Activated effector memory CD4-positive, alpha-beta T cell treated with anti-CD3 and anti-CD28 coated beads, Interleukin-2, amount 50 U/mL, for 16 hours (primary cell): ENCODE results near the gene OVCH1.

Source experiments
- DNase-seq: peaks from one replicate; pipeline ENCODE4 v3.0.0-alpha.2; 2020

OVCH1 gene, protein sequence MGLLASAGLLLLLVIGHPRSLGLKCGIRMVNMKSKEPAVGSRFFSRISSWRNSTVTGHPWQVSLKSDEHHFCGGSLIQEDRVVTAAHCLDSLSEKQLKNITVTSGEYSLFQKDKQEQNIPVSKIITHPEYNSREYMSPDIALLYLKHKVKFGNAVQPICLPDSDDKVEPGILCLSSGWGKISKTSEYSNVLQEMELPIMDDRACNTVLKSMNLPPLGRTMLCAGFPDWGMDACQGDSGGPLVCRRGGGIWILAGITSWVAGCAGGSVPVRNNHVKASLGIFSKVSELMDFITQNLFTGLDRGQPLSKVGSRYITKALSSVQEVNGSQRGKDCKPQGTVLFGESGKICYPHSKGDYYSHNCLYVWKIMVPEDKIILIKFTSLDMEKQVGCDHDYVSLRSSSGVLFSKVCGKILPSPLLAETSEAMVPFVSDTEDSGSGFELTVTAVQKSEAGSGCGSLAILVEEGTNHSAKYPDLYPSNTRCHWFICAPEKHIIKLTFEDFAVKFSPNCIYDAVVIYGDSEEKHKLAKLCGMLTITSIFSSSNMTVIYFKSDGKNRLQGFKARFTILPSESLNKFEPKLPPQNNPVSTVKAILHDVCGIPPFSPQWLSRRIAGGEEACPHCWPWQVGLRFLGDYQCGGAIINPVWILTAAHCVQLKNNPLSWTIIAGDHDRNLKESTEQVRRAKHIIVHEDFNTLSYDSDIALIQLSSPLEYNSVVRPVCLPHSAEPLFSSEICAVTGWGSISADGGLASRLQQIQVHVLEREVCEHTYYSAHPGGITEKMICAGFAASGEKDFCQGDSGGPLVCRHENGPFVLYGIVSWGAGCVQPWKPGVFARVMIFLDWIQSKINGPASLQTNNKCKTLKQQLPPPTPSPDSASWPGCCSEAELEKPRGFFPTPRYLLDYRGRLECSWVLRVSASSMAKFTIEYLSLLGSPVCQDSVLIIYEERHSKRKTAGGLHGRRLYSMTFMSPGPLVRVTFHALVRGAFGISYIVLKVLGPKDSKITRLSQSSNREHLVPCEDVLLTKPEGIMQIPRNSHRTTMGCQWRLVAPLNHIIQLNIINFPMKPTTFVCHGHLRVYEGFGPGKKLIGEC

DNA sequence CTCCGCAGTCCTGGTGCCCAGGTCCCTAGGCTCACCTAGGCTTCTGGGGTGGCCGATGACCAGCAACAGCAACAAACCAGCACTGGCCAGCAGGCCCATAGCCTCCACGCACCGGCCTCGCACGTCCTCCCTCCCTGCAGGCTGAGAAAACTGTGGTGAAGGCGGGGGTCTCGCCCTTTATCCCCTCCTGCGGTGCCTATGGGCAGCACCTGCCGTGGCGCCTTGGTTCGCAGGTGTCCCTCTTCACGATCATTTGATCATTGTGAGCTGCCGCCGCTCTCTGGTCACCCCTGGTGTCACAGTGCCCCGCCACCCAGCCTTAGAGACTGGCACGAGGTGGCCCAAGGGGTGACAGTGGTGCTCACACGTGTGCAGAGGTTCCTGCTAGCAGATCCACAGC lies at the start of gene OVCH1:
Gene OVCH1, minus strand, starts transcription at position 99 of the 400 bp plus-strand sequence. Its CDS starts 0 bp downstream, at position 99.
- DNase-seq, result no peak

DNA sequence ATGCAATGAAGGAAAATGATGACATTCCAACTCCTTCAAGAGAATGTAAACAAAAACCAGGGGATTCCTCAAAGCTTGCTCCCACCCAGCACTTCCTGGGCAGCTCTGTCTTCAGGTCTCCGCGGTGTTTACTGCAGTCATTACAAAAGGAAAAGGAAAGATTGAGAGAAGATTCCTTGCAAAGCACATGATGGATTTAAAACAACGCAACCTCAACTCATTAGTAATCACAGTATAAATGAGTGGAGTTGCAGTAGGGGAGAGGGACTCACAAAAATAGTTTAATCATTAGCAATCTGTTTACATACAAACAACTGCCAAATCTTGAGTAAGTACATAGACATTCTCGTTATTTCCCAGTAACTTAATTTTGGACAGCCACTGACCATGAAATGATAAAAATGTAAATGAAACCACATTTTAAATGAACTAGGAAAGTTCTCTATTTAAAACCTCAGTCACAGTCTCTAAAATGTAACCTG lies 49.7 kb upstream of the OVCH1 start:
- no peak for DNase-seq

DNA sequence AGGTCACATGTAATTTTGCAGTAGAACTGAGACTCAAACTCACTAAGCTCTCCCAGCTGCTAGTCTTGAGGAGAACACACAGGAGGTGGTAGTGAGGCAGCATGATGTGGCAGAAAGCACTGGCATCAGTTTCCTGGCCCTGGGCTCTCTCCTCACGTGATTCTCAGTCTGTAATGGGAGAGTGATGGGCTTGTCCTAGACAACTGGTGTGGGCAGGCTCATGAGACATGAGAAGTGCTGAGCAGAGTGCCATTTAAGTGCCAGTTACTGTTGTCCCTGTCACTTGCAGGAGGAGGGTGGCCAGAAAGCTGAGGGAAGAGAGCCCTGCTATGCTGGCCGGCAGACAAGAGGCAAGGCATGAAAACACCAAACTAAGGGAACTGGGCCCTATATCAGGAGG lies 48.5 kb upstream of the OVCH1 start:
- no peak for DNase-seq

DNA sequence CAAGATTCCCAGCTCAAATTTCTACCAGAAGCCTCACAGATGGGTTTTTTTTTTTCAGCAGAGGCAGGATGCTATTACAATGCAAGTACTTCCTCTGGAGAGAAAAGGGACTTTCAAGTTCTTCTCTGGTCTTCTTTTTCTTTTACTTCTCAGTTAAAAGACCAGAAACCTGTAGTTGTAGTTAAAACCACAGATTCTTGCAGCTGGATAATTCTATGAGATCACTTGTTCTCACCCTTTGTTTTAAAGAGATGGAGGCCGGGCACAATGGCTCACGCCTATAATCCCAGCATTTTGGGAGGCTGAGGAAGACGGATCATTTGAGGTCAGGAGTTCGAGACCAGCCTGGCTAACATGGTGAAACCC lies 47.6 kb upstream of the OVCH1 start:
- no peak for DNase-seq

DNA sequence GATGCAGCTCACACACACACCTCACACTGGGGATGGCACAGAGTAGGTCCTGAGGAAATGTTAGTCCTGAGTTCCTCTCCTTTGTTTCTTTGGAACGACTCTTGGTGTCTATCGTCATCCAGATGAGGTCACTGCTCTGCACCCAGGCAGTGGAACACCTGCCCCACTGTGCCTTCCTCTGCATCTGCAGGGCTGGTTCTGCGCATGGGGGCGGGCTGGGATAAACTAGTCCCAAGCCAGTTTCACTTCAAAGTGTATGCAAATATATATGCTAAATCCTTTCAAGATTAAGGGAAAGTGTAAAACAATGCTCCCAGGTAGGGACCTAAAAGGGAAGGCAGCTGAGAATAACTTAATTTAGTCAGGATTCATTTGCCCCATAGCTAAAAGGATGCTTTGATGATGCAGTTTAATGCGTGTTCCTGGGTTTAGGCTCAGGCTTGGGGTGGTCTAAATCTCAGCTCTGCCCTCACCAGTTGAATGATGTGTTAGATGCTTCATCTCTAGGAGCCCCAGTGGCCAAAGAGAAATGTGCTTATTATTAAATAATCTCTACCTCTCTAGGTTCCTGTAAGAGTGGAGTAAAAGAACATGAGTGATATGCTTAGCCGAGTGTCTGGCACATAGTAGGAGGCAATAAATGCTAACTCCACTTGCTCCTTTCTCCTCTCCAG lies 47.1 kb upstream of the OVCH1 start:
- no peak for DNase-seq

DNA sequence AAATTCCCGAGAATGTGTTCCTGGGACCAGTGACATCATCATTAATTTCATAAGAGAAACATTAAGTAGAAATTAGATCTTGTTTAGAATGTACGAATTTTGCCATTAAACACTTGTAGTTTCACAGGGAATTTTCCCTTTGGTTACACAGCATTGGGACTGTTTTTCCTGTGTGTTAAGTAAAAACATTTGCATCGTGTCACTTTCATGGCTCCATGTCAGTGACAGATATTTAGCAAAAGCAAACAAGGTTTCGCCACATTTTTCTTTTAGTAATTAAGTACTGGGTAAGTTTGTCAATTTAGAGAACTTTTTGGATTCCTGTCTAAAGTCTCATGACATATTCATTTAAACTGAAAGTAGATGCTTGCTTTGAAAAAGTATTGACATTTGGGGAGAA lies 45.5 kb upstream of the OVCH1 start:
- no peak for DNase-seq

DNA sequence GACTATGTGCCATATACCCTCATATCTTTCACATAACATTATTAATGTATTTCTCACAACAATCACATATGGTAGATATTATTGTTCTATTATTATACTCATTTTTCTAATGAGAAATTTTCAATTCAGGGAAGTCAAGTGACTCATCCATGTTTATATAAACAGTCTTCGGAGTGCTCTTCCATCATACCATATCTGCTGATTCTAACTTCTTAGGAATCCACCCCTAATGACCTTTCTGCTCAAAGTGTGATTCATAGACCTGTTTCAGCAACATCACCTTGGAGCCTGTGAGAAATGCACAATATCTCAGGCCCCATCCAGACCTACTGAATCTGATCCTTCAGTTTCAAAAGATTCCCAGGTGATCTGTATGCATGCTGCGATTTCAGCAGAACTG lies 39.8 kb upstream of the OVCH1 start:
- DNase-seq, result no peak

DNA sequence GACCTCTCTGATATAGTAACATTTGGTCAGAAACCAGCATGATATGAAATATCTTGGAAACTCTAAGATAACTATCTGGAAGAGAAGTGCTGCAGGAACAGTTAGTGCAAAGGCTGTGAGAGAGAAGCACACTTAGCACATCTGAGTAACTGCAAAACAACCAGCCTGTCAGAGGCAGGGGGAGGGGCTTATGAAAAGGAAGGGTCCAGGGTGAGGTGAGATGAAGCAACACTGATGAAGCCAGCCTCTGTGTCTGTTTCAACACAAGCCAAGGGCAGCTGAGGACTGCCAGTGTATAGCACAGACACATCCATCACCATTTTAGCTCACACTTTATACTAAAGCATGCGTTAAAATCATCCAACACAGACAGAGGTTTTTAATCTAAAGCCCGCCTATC lies 37.4 kb upstream of the OVCH1 start:
- no peak for DNase-seq

DNA sequence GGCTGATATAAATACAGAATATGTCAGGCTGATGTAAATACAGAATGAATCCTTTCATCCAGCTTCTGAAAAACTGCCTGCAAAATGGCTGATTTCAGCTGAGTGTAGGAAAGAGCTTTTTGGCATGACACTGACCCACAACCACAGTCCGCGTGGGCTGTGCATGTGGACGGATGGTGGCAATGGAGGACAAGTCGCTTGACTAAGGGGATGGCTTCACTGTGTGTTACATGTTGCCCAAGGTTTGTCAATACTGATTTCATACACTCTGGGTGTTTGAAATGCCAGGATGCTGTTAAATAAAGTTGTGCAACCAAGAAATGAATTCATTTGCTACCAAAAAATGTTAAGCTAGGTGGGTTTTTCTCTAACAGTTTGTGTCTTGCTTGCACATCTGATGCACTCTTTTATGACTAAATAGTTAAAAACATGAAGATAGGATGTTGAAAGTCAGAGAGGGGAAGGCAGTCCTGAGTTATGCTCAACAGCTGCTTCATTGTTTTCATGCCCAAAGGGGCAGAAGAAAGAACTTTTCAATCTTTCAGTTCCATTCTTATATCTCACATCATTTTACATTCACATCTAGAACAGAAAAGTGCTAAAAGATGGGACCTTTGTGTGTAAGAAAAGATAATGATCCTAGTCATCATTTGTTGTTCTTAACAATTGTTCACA lies 36.5 kb upstream of the OVCH1 start:
- no peak for DNase-seq

DNA sequence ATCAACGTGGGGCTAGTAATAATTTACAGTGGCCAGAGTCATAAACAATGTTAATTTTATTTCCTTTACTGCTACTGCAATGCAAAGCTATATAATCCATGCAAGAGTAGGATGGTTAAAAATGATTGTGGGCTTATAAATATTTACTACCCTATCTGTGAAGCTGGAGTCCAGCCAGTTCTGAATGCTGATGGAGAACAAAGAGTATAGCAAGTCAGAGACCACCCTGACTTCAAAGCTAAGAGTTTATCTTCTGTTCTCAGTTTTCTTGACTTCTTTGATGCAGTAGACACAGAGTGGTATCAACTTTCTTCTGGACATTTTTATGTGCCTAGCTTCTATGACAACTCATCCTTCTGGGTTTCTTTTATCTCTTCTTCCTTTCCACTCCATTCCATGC lies 34.0 kb upstream of the OVCH1 start:
- no peak for DNase-seq

DNA sequence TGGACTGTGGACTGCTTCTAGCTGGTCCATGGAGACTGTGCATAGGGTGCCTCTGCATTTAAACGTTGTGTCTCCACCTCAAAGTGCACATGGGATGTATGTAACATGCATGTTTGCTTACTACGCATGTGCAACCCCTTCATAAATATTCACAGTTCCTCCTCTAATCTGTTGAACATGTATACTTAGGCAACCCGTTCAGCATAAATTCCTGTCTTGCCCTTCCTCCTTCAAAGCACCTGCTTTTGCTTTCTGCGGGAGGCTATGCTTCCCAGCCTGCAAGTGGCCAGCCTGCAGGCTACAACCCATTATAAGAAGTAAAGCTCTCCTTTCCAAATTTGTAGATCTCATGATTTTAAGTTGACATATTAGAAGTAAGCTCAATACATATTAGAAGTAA lies 33.0 kb upstream of the OVCH1 start:
- DNase-seq, result no peak

DNA sequence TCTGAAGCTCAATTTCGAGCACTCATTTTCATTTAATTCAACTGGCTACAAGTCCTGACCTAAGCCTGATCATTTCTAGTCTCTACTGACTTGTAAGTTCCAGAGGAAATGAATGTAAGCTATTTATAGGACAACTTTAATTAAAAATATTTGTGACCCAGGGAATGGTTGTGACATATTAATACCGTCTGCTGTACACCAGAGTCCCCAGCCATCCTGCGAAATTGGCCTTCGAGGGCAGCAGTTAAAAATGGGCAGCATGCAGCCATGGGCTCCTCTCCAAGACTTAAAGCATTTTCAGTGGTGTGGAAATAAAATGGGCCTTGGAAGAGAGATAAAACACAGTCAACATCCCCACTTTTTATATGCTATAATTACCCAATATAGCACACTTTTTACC lies 30.7 kb upstream of the OVCH1 start:
- DNase-seq, result no peak

DNA sequence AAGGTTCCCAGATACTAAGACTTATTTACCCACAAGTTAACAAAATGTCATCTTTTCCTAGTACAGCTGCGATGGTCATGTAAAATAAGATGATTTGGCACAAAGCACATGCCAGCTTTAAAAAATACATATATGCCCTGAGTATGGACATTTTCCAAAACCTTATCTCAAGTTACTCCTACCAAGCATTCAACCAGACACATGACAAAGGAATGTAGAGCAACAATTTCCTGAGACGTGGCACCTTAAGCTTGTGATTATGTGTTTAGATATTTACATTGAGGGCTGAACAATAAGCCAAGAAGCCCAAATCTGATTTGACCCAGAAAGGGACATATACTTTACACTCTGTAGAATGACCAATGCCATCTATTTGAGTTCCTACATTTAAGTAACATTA lies 24.5 kb upstream of the OVCH1 start:
- DNase-seq, result no peak

DNA sequence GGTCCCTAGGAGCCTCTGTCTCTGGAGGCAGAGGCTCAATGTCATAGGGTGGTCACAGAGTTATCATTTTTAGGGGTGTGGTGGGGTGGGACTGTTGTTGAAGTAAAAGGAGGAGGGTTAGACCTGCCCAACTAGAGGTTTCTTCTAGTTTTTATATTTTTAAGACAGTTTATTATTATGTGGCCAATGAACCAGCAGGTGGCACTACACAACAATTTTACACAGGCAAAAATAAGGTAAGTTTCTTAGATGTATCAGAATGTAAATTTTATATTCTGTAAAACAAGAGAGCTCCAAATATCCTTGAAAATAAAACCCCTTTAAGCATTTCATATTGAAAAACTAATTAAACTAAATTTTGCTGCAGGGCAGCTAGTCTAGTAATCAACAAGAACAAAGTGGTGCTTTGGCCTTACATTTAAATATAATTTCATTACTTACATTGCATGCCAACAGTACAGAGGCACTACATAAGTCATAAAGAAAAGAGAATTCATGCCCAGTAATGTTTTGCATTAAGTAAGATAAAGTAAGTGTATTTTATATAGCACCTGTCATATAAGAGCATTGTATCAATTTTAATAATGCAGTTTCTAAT lies 22.2 kb upstream of the OVCH1 start:
- no peak for DNase-seq

DNA sequence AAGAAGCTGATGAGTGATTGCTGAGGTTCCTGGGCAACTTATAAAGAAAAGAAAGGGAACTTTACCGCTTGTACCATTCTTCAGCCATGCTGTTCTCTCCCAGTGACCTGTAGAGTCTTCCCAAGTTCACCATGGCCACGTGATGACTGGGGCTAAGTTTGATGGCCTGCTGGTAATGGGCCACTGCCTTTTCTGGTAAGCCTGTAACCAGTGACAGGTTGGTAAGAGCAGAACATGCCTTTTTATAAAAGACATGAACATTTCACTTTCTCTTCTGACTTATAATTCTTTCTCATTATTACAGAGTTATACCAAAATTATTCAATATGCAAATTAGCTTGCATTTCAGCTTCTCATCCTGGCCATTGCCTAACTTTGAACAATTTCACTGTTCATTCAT lies 20.9 kb upstream of the OVCH1 start:
- DNase-seq, result no peak

DNA sequence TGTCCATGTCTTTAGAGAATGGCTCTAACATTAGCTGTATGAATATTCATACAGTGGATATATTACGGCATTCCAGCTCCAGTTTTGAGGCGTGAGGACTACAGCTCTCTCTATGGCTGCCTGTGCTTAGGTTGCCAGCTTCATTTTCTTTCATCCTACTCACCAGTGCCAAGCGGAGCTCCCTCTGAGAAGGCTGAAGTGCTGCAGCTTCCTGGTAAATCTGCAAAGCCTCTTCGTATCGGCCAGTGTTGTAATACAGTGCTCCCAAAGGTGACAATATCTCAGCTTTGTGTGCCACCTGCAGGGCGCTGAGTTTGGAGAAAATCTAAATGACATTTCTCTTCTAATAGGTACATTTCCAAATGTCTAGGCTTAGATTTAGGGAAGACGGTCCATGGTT lies 19.8 kb upstream of the OVCH1 start:
- no peak for DNase-seq

DNA sequence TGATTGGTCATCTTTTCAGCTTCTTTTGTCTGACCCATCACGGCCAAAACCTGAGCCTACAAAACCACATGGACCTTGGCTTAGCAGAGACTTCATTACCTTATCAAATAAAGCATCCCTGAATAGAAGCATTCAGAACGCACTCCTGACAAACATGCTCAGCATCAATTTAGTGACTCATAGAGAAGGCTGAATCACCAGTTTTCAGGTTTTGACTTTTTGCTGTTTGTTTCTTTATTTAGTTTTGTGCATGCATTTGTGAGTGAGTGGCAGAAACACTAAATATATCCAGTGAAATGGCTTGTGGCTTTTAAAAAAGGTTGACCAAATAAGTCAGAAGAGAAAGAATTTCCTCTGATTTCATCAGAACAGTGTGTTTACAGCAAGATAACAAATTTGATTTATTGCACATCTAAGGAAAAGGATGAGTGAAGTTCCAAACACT lies 19.0 kb upstream of the OVCH1 start:
- DNase-seq, result no peak

DNA sequence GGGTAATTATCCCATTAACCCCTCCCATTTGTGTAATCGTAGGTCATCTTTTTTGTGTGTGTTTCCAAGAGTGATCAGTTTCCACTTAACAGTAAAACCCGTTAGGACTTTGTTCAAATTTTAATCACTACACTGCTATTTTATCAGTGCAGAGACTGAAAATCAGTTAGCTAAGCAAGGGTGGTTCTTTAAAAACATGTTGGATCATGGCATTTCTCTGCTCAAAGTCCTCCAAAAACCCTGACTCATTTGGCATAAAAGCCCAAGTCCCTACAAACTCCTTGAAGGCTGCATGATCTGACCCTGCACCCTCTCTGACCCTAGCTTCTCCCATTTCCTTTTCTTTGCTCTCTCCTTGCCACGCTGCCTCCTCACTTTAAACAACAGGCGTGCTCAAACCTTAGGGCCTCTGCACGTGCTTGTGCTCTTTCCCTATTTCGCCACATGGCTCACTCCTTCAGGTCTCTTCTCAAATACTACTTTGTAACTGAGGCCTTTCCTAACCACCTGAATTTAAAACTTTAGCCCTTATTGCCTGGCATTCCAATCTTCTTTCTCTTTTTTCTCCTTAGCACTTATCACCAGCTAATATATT lies 13.2 kb upstream of the OVCH1 start:
- no peak for DNase-seq

DNA sequence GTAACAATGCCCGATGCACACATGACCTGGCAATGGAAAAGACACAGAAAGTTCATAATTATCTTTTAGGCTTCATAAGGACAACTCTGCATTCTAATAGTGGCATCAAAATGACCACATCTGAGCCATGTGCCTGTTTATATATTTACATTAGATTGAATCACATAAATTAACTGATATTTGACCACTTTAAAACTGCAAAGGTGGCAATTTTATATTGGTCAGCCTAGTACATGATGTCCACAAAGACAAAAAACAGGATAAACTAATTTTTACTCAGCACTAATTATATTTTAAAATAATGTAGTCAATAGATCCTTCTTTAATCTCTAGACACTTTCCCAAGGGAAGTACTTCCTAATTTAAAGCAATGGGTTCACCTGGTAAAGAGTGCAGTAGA lies 12.0 kb upstream of the OVCH1 start:
- DNase-seq, result no peak

DNA sequence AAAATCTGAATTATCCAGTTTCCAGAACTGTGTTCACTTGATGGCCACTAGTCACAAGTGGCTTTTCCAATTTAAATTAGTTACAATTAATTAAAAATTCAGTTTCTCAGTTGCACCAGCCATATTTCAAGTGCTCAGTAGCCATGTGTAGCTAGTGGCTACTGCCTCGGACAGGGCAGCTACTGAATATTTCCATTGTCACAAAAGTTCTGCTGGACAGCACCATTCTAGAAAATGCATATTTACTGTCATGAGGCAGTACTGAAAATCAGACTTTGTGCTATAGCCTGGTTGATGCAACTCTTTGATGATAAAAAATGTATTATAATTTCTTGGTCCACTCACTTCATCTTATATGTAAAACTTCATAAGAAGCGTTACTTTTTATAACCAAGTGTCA lies 11.5 kb upstream of the OVCH1 start:
- DNase-seq, result no peak

DNA sequence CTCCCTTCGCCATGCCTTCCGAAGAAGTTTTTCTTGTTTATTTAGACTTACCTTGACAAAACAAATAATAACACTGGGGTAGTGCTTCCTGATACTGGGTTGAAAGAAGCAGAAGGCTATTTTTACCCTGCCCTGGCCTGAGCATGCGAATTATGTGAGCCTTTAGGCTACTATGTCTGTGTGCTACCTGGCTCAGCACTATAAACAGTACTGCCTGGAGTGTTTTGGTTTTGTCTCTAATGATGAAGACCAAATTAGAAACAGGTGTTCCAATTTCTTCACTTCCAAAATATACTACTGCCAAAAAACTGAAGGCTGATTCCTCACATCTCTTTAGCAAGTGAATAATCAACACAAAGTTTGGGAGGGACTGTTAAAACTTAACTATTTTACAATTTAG lies 7.6 kb upstream of the OVCH1 start:
- no peak for DNase-seq

DNA sequence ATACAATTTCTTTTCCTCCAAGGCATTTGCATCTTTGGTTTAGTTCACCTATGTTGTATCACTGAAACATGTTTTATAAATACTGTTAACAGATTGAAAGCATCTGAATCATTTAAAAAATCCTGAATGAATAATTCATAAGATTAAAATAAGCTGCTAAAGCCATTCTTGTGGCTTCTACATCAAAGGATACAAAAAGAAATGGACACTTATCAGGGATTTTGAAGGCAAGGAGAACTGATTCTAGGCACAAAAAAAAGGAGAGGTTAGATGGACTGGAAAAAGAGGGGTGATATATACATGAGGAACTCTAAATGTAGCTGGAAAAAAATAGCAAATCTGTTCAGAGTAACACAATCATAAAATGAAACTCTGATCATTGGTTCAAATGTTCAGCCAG lies 5.8 kb upstream of the OVCH1 start:
- no peak for DNase-seq
